Breast epithelium (tissue), 3 donors: Measurements from ENCODE around the gene SLC22A3.

Source experiments
- POLR2A ChIP-seq: fragments of 450-650 bp; IDR thresholded peaks from one replicate; pipeline ENCODE4 v1.6.1; 2016; ENCODE audit warnings: antibody characterized with exemption, mild to moderate bottlenecking, moderate library complexity
- POLR2AphosphoS5 ChIP-seq, 3 donors: sonication (generic); formaldehyde crosslinking; IDR thresholded peaks; one replicate each; pipeline ENCODE4 v1.6.1; 2017; ENCODE audit warnings: antibody characterized with exemption in 3 of 3
- TF ChIP-seq, protein P1 (sequence below), 3 donors: fragments of 450-650 bp; IDR thresholded peaks; one replicate each; pipeline ENCODE4 v1.5.1; 2016 to 2017; ENCODE audit warnings: antibody characterized with exemption in 3 of 3, mild to moderate bottlenecking in 3 of 3, moderate library complexity in 3 of 3

- TF ChIP-seq POLR2A (no peak), POLR2AphosphoS5 (IDR thresholded peaks at IDR 0.05) (peak in 1 of 3 donors; percentile 8)
- TF ChIP-seq, protein P1, sequence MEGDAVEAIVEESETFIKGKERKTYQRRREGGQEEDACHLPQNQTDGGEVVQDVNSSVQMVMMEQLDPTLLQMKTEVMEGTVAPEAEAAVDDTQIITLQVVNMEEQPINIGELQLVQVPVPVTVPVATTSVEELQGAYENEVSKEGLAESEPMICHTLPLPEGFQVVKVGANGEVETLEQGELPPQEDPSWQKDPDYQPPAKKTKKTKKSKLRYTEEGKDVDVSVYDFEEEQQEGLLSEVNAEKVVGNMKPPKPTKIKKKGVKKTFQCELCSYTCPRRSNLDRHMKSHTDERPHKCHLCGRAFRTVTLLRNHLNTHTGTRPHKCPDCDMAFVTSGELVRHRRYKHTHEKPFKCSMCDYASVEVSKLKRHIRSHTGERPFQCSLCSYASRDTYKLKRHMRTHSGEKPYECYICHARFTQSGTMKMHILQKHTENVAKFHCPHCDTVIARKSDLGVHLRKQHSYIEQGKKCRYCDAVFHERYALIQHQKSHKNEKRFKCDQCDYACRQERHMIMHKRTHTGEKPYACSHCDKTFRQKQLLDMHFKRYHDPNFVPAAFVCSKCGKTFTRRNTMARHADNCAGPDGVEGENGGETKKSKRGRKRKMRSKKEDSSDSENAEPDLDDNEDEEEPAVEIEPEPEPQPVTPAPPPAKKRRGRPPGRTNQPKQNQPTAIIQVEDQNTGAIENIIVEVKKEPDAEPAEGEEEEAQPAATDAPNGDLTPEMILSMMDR (IDR thresholded peaks at IDR 0.05): no peak
Measured at GRCh38 chr6:160430751-160431150, 82.6 kb downstream of the SLC22A3 start.
